B cell (primary cell): ENCODE data around the gene DNMBP. TPM values are rescaled to one million over a fixed set of nuclear protein-coding genes. Genes with fewer than 3 reads are reported as not detected.

Source experiments
- ATAC-seq: fragments of 200-7000 bp; cut with Tn5 transposase; one replicate; pipeline ENCODE4 v1.10.0; 2021; ENCODE audit warnings: low read depth, mild to moderate bottlenecking, moderate number of reproducible peaks, moderate library complexity
- CTCF ChIA-PET: fragments of 350-600 bp; sonication (Branson Sonifier 250); formaldehyde crosslinking; loops from one replicate; lab custom pipeline; 2021; ENCODE audit warnings: antibody characterized with exemption, inconsistent platforms; lab: Charles Lee
- POLR2A ChIA-PET: fragments of 350-600 bp; sonication (Branson Sonifier 250); formaldehyde crosslinking; loops from one replicate; lab custom pipeline; 2021; ENCODE audit warnings: antibody characterized with exemption; lab: Charles Lee
- DNase-seq: peaks from one replicate; pipeline ENCODE4 v3.0.0; 2013
- H2AFZ ChIP-seq: 2 replicates; pipeline ENCODE4 v1.6.1; 2012; ENCODE audit warnings: mild to moderate bottlenecking, low read depth, low read length; ENCODE audit not compliant: insufficient read depth, poor library complexity, severe bottlenecking
- H3K27ac ChIP-seq, 2 donors: 1 replicate in 1 of 2; 2 replicates in 1 of 2; pipeline ENCODE4 v1.5.1; 2012 to 2013; ENCODE audit warnings: low read length in 2 of 2, mild to moderate bottlenecking in 2 of 2, moderate library complexity in 1 of 2
- H3K27me3 ChIP-seq, 4 experiments: fragments of 200-600 bp in 1 of 4; sonication (generic) in 1 of 4; replicated peaks in 1 of 4; 1 replicate in 2 of 4; 2 replicates in 2 of 4; pipeline versions ENCODE4 v1.6.1 to v1.7.0; 2013 to 2016; ENCODE audit warnings: low read length in 3 of 4, mild to moderate bottlenecking in 2 of 4, mixed read lengths in 1 of 4, moderate library complexity in 1 of 4; ENCODE audit not compliant: insufficient read depth in 4 of 4, control insufficient read depth in 3 of 4; ENCODE audit errors: control extremely low read depth in 1 of 4
- H3K36me3 ChIP-seq, 2 experiments: replicated peaks in 1 of 2; 1 replicate in 1 of 2; 2 replicates in 1 of 2; pipeline versions ENCODE4 v1.6.1 to v1.7.1; 2013; ENCODE audit warnings: low read length in 1 of 2; ENCODE audit not compliant: insufficient read depth in 2 of 2, control insufficient read depth in 1 of 2; ENCODE audit errors: control extremely low read depth in 1 of 2, extremely low read depth in 1 of 2
- H3K4me1 ChIP-seq, 2 donors: fragments of 200-600 bp in 1 of 2; sonication (generic) in 1 of 2; 1 replicate in 1 of 2; 2 replicates in 1 of 2; pipeline versions ENCODE4 v1.5.1 to v1.6.1; 2013 to 2017; ENCODE audit warnings: low read length in 2 of 2; ENCODE audit not compliant: control insufficient read depth in 2 of 2, insufficient read depth in 2 of 2
- H3K4me2 ChIP-seq: replicated peaks from 2 replicates; pipeline ENCODE3; 2012; ENCODE audit warnings: mild to moderate bottlenecking, low read depth, low read length; ENCODE audit not compliant: poor library complexity, severe bottlenecking
- H3K4me3 ChIP-seq, 5 experiments: fragments of 200-600 bp in 1 of 5; sonication (generic) in 1 of 5; 1 replicate in 3 of 5; 2 replicates in 2 of 5; pipeline versions ENCODE4 v1.5.1 to v1.7.0; 2011 to 2016; ENCODE audit warnings: low read length in 4 of 5, mild to moderate bottlenecking in 4 of 5, low read depth in 2 of 5, control low read depth in 1 of 5, moderate library complexity in 1 of 5; ENCODE audit not compliant: insufficient read depth in 1 of 5; ENCODE audit errors: control extremely low read depth in 1 of 5, extremely low read depth in 1 of 5
- H3K79me2 ChIP-seq: fragments of 200-600 bp; sonication (generic); one replicate; pipeline ENCODE4 v1.6.0; 2016; ENCODE audit warnings: low read length; ENCODE audit not compliant: control insufficient read depth, insufficient read depth
- H3K9ac ChIP-seq: fragments of 200-600 bp; sonication (generic); 2 replicates; pipeline ENCODE4 v1.6.1; 2017; ENCODE audit warnings: mild to moderate bottlenecking, low read length, moderate library complexity
- H3K9me3 ChIP-seq, 3 donors: one replicate each; pipeline versions ENCODE4 v1.6.1 to v1.7.1; 2013; ENCODE audit warnings: low read length in 2 of 3; ENCODE audit not compliant: control insufficient read depth in 2 of 3, insufficient read depth in 1 of 3; ENCODE audit errors: control extremely low read depth in 1 of 3
- H4K20me1 ChIP-seq: 2 replicates; pipeline ENCODE4 v1.6.0; 2012; ENCODE audit warnings: mild to moderate bottlenecking, low read length; ENCODE audit not compliant: insufficient read depth, control insufficient read depth, poor library complexity, severe bottlenecking
- H3K27ac Mint-ChIP-seq: one replicate; pipeline ENCODE4 v1.8.0; 2021; ENCODE audit warnings: mixed read lengths
- H3K27me3 Mint-ChIP-seq: one replicate; pipeline ENCODE4 v1.8.0; 2021; ENCODE audit warnings: mixed read lengths
- H3K4me1 Mint-ChIP-seq: one replicate; pipeline ENCODE4 v1.8.0; 2021; ENCODE audit warnings: mixed read lengths
- H3K4me3 Mint-ChIP-seq: one replicate; pipeline ENCODE4 v1.8.0; 2021; ENCODE audit warnings: mixed read lengths
- H3K9me3 Mint-ChIP-seq: one replicate; pipeline ENCODE4 v1.8.0; 2022; ENCODE audit warnings: mixed read lengths; ENCODE audit not compliant: insufficient read depth
- CTCF ChIP-seq: fragments of 200-600 bp; IDR thresholded peaks from one replicate; pipeline ENCODE4 v1.8.0; 2022; ENCODE audit warnings: antibody characterized with exemption, mild to moderate bottlenecking
- EZH2 ChIP-seq: IDR thresholded peaks from 2 replicates; pipeline ENCODE4 v1.6.1; 2012; ENCODE audit warnings: borderline replicate concordance, low read depth, mild to moderate bottlenecking, moderate library complexity, low read length; ENCODE audit not compliant: insufficient read depth, poor library complexity, severe bottlenecking
- WGBS: methylation state at CpG from one replicate; pipeline ENCODE4 v1.1.5; 2013; ENCODE audit warnings: missing lambda C conversion rate; ENCODE audit not compliant: insufficient coverage; 5-methylcytosine and 5-hydroxymethylcytosine counted together
- intact Hi-C: fragments of 100-400 bp; cut with micrococcal nuclease; formaldehyde crosslinking; loops from one replicate; pipeline ENCODE4 v1.10.0; 2022
- polyA plus RNA-seq: library from polyadenylated mRNA; depleted of rRNA; stranded (reverse); fragments of >200 nt; gene quantifications from 2 replicates; pipeline ENCODE4 v1.2.3, GENCODE V29; 2012
- total RNA-seq, 2 donors: library from RNA; stranded (reverse); fragments of 120-200 nt in 1 of 2; gene quantifications; 1 replicate in 1 of 2; 2 replicates in 1 of 2; pipeline versions ENCODE4 v1.2.3 to v1.2.4, GENCODE V29; 2013 to 2022

Gene DNMBP
- total and polyA plus RNA-seq, 2 donors (not counting 1 experiment from before 2014, with no cell fraction given) = 12.8 to 22.6 TPM

GRCh38 chr10:99845837-99846382 is 163.8 kb downstream of the DNMBP start:
- TF ChIP-seq CTCF (peak; percentile 93), EZH2 (no peak)

GRCh38 chr10:99844433-99844955 is 165.3 kb downstream of the DNMBP start:
- no peak for DNase-seq
- Histone ChIP-seq H3K27ac (no peak overlapping the region), H3K9ac (no peak overlapping the region), H3K4me1 (peaks cover 0 to 10% of the 10 kb centered on the region in 2 donors), H3K4me3 (no peak overlapping the region), H3K36me3 (no peaks in the 10 kb centered on the region), H2AFZ (no peak overlapping the region), H3K27me3 (peaks cover 0 to 7% (median 0%) of the 10 kb centered on the region in 4 experiments), H3K9me3 (no peaks in the 10 kb centered on the region), H3K4me2 (no peak overlapping the region), H3K79me2 (no peaks in the 10 kb centered on the region), H4K20me1 (no peaks in the 10 kb centered on the region)
- 92% methylated on average over 1 of the region's 6 CpGs for WGBS
- Mint-ChIP-seq H3K9me3 (no peaks in the 10 kb centered on the region), H3K27ac (no peak overlapping the region), H3K27me3 (no peaks in the 10 kb centered on the region), H3K4me3 (no peak overlapping the region), H3K4me1 (peaks cover 7% of the 10 kb centered on the region)
- no peak for ATAC-seq
- intact Hi-C loops = loop anchor here (10.0 kb wide), 2 partner anchors 340 to 400 kb away; partner anchors contain the start of gene ERLIN1
- POLR2A ChIA-PET = no interaction called here
- TF ChIP-seq CTCF (no peak), EZH2 (no peak)
- CTCF ChIA-PET = interaction anchor here (1.1 to 13.8 kb wide), 8 partner anchors 10 to 202 kb away, joined by 3 to 525 read pairs (median 10); partner anchors contain the start of gene DNMBP

More at GRCh38 chr10:99845837-99846382, 163.8 kb downstream of the DNMBP start:
- Histone ChIP-seq H3K9ac (peak overlapping the region; percentile 47), H3K36me3 (no peaks in the 10 kb centered on the region), H3K4me1 (peaks cover 0 to 10% of the 10 kb centered on the region in 2 donors), H3K4me3 (peak overlapping the region in 4 of 5 experiments; percentile 10 to 61 (median 41)), H3K27me3 (peaks cover 0 to 7% (median 0%) of the 10 kb centered on the region in 4 experiments), H3K27ac (no peak overlapping the region), H3K79me2 (no peaks in the 10 kb centered on the region), H3K4me2 (peak overlapping the region; percentile 66), H3K9me3 (no peaks in the 10 kb centered on the region), H2AFZ (peak overlapping the region; percentile 77), H4K20me1 (no peaks in the 10 kb centered on the region)
- H3K27ac Mint-ChIP-seq = no peak overlapping the region
- peak; percentile 84 for ATAC-seq
- WGBS = 0% methylated on average over 5 of the region's 18 CpGs
- POLR2A ChIA-PET = no interaction called here
- peak; percentile 85 for DNase-seq
- CTCF ChIA-PET = interaction anchor here (0.5 to 13.8 kb wide), 44 partner anchors 10 to 1033 kb away, joined by 3 to 525 read pairs (median 4); partner anchors contain the start of gene DNMBP
- no peaks in the 10 kb centered on the region for H3K9me3 Mint-ChIP-seq
- H3K4me1 Mint-ChIP-seq = peaks cover 7% of the 10 kb centered on the region
- intact Hi-C loops = loop anchor here (1.0 to 10.0 kb wide), 4 partner anchors 163 to 586 kb away; partner anchors contain the start of genes DNMBP and ERLIN1
- no peaks in the 10 kb centered on the region for H3K27me3 Mint-ChIP-seq
- H3K4me3 Mint-ChIP-seq = peak overlapping the region; percentile 75
